Stimulated activated CD4-positive, alpha-beta T cell treated with anti-CD3 and anti-CD28 coated beads, Interleukin-4, amount 100 ng/mL, for 24 hours (primary cell): Measurements from ENCODE around the gene OR6C68.
"Not testable (repeated sequence)": the region's sequence is repeated elsewhere in the genome, so short reads cannot be mapped to it uniquely, and the experiment has no call there.

Source experiments
- DNase-seq: peaks from one replicate; pipeline ENCODE4 v3.0.0-alpha.2; 2020

Gene OR6C68

DNA sequence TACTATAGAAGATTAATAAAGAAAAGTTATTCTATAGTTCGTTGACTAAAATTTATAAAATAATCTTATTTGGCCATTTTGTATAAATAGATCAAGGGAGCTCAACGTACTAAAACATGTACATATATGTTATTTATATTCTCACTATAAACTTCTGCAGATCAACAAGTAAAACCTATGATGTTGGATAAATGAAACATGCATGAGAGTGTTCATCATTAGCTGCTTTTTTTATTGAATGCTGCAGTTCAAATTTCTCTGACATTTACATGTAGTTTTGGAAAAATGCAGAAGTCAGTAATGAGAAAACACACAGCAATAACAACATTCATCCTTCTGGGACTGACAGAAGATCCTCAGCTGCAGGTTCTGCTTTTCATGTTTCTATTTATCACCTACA is at the start of gene OR6C68:
Gene OR6C68 (plus strand): TSS at position 301 of the 400 bp plus-strand sequence. CDS start 0 bp downstream, at position 301.
- no peak for DNase-seq

DNA sequence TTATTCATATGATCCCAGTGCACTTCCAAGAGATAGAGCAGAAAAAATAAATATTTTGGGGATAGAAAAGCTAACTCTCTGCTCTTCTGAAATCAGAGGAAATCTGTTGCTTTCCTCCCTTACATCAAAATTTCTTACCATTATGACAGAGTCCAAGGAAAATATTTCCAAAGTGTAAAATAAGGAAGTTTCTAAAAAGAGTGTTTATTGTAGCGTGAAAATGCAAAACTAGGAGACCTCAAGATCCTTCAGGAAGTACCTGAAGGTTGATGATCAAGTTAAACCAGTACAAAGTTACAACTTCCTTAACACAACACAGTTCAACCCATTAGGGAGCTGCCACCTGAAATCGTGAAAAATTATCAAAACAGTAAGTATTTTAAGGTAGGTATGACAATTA is 48.4 kb upstream of the OR6C68 start, which contains the start of gene OR6C2:
Gene OR6C2 (plus strand): TSS at position 301 of the 400 bp plus-strand sequence. CDS start 8,138 bp downstream, outside the sequence.
- no peak for DNase-seq

DNA sequence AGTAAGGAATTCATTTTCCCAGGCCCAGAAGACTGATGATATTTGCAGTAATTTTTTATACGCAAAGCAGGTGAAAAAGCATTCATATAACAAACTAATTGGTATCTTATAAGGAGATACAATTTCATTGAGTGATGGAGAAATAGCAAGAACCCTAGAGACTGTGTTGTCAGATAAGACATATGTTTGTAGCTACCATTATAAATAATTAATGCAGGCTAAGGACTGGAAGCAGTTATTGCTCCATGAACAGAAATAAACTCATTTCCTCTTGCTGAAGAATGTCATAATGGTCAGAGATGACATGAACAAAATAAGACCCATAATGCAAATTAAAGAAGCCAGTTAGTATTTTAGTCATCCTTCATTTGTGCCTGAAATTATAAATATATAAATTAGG is 46.8 kb upstream of the OR6C68 start:
- no peak for DNase-seq

DNA sequence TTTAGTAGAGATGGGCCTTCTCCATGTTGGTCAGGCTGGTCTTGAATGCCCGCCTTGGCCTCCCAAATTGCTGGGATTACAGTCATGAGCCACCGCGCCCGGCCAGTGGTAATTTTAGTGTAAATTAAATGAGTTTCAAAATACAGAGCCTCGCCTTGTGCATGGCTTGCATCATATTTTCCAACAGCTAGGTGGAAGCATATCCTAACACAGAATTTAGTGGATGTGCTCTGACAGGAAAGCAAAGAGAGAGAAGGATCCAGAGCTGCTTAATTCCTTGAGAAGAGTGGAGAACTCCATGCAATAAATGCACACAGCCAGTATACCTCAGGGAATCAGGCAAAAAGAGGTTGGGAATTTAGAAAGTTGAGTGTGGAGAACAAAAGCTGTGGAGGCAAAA is 45.9 kb upstream of the OR6C68 start:
- no peak for DNase-seq

DNA sequence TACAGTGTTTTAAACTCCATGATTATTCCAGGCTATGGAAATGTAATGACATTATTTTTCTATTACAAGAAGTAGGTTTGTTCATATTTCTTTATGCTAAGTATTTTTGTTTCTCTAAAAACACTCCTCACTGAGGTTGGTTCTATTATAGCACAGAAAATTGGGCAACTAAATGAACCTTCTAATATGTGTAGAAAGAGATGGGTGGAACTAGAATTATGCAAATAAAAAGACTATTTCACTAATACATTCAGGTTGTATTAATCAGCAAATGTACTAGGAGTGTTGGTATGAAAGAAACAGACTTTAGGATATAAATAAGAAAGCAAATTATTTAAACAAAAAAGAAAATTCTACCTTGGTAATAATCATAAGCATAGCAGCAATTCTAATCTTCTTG is 43.4 kb upstream of the OR6C68 start:
- no peak for DNase-seq

DNA sequence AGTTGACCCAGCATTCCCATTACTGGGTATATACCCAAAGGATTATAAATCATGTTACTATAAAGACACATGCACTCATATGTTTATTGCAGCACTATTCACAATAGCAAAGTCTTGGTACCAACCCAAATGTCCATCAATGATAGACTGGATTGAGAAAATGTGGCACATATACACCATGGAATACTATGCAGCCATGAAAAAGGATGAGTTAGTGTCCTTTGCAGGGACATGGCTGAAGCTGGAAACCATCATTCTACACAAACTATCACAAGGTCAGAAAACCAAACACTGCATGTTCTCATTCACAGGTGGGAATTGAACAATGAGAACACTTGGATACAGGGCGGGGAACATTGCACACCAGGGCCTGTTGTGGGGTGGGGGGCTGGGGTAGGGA is 27.3 kb upstream of the OR6C68 start:
- not testable (repeated sequence) for DNase-seq

DNA sequence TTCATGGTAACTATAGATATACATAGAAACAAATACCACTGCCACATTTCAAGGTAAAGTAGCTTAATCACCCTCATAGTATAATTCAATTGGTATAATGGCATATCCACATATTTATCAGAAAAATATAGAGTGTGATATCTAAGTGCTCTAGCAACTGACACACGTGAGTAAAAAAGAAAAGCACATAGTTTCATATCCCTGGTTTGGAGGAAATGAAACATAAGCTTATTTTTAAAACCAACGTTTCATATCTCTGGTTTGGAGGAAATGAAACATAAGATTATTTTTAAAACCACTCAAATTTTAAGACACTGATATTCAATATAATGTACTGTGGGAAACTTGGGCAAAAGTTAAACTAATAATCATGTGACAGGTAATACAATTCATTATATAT is 24.3 kb upstream of the OR6C68 start:
- no peak for DNase-seq

DNA sequence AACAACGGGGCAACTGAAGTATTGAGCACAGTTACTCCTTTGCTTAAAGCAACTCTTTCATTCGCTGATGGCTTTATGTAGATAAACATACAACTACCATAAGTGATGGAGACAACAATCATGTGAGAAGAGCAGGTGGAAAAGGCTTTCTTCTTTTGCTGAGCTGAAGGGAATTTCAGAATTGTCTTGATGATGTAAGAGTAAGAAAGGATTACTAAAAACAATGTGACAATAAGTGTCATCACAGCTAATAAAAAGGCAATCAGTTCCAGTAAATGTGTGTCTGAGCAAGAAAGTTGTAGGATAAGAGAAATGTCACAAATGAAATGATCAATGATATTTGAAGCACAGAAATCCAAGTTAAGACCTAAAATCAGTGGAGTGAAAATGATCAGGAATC is 22.9 kb upstream of the OR6C68 start:
- DNase-seq = no peak

DNA sequence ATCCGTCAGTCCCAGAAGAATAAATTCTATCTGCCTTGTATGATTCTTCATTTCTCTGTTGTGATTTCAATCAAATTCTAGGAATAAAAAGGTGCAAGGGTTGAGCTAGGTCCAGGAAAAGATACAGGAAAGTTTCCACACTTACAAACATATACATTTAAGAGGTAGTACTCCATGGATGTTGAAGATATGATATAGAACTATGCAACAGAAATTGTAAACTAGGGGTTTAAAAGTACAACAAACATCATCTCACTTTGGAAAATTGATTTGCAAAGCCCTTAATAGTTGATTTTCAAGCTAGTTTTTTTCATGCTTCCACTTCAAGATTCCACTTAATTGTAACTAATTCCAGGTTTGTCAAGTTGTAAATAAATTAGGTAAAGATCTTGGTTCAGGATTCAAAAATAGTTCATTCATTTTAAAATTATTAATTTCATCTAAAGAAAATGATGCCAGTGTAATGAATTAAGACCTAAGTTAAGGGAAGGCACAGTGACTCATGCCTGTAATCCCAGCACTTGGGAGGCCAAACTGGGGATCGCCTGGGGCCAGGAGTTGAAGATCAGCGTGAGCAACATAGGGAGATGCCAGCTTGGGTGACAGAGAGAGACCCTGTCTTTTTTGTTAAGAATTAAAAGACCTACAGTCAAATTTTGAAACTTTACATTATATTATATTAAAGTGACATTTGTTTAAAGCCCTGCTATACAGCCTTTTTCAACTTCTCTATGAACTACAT is 21.9 kb upstream of the OR6C68 start, which contains the start of gene OR6C70:
Gene OR6C70 (minus strand): TSS at position 51 of the 742 bp plus-strand sequence. CDS start 0 bp downstream, at position 51.
- no peak for DNase-seq

DNA sequence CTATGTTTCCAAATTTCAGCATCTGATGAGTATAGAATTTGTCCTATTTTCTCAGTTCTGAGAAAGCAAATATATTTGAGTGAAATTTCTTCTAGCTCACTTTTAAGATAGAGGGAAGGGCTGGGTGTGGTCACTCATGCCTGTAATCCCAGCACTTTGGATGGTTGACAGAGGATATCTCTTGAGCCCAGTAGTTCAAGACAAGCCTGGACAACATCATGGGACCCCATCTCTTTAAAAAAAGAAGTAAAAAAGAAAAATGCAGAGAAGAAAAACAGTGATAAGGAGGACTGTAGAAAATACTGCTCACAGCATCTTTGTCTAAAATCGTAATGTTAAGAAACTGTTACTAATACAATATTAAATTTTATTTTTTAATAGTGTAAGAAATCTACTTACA is 19.9 kb upstream of the OR6C68 start:
- no peak for DNase-seq

DNA sequence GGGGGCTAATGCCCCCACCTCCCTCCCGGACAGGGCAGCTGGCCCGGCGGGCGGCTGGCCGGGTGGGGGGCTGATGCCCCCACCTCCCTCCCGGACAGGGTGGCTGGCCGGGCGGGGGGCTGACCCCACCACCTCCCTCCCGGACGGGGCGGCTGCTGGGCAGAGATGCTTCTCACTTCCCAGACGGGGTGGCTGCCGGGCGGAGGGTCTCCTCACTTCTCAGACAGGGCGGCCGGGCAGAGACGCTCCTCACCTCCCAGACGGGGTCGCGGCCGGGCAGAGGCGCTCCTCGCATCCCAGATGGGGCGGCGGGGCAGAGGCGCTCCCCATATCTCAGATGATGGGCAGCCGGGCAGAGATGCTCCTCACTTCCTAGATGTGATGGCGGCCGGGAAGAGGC is 13.0 kb upstream of the OR6C68 start:
- DNase-seq = not testable (repeated sequence)

DNA sequence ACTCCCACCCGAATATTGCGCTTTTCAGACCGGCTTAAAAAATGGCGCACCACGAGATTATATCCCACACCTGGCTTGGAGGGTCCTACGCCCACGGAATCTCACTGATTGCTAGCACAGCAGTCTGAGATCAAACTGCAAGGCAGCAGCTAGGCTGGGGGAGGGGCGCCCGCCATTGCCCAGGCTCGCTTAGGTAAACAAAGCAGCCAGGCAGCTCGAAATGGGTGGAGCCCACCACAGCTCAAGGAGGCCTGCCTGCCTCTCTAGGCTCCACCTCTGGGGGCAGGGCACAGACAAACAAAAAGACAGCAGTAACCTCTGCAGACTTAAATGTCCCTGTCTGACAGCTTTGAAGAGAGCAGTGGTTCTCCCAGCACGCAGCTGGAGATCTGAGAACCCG is 7.9 kb upstream of the OR6C68 start:
- not testable (repeated sequence) for DNase-seq

DNA sequence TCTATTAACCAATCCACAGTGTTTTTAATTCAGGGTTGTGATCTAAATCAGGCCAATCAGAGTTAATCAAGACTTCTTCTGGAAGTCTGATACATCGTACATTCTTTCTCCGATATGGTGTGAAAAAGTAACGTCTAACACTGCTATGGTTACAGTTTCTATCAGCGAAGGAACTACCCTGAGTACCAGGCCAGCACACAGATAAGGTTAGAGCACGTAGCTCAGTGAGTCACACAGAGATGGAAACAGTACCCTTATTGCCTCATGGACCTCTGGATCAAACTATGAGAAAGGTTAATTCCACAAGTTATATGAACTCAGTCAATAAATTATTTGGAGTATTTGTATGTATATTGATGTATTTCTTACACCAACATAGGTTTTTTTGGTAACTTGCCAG is 3.3 kb downstream of the OR6C68 start:
- no peak for DNase-seq

DNA sequence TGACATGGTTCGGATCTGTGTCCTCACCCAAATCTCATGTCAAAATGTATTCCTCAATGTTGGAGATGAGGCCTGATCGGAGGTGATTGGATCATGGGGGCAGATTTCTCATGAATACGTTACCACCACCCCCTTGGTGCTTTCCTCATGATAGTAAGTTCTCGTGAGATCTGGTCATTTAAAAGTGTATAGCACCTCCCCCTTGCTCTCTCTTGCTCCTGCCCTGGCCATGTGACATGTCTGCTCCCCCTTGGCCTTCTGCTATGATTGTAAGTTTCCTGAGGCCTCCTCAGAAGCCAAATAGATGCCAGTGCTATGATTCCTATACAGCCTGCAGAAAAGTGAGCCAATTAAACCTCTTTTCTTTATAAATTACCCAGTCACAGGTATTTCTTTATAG is 7.1 kb downstream of the OR6C68 start:
- no peak for DNase-seq

DNA sequence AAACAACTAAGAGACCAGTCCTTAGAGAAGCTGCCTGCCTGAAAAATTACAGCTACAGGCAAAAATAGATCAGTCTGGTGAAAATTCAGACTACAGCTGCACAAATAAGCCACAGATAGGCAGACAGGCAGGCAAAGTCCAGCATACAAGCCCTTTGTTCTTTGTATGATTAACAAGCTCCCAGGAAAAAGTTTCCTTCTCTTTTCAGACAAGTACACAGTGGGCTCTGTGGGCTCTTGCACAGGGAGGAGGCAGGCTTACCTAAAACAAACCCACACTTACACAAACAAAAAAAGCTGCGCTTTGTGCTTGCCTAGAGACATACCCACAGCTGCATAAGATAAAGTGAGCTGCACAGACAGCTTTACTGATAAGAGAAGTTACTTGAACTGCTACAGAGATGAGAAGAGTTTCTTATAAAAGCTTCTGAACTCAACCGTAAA is 7.7 kb downstream of the OR6C68 start:
- no peak for DNase-seq

DNA sequence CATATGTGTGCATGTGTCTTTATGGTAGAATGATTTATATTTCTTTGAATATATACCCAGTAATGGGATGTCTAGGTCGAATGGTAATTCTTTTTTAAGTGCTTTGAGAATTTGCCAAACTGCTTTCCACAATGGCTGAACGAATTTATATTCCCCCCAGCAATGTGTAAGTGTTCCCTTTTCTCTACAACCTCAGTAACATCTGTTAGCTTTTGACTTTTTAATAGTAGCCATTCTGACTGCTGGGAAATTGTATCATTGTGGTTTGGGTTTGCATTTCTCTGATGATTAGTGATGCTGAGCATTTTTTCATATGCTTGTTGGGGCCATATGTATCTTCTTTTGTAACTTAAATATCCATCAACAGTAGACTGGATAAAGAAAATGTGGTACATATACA is 9.4 kb downstream of the OR6C68 start:
- DNase-seq = no peak

DNA sequence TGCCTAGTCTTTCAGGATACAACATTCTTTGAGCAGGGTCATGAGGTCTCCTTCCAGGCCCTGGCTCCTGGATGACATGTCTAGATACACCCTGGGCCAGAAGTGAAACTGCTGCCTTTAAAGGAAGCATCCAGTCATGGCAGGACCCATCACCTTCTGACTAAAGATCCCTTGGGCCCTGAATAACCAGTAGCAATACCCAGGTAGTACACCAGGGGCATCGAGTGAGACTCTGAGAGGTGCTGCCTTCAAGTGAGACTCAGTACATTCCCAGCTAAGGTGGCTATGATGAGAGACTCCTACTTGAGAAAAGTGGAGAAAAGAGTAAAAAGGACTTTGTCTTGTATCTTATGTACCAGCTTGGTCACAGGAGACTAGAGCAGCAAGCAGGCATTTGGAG is 23.5 kb downstream of the OR6C68 start:
- DNase-seq = no peak

DNA sequence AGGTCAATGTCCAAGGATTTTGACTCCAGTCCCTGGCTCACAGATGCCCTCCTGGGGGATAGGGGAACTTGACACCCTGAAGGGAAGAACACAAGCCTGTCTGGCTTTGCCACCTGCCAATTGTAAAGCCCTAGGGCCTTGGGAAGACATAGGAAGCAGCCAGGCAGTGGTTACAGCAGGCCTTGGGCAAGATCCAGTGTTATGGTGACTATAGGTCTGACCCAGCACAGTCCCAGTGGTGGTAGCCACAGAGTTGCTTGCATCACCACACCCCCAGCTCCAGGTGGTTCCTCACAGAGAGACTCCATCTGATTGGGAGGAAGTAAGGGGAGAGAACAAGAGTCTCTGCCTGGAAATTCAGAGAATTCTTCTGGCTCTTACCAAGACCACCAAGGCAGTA is 24.2 kb downstream of the OR6C68 start:
- DNase-seq = no peak
